Small intestine (tissue), 7 donors: ENCODE data around the gene TM4SF4. TPM values are rescaled to one million over a fixed set of nuclear protein-coding genes. Genes with fewer than 3 reads are reported as not detected.

Source experiments
- DNase-seq, 2 donors: peaks; one replicate each; pipeline versions ENCODE4 v3.0.0 to v3.0.0-alpha.2; 2013
- FAIRE-seq: peaks from 2 replicates; lab custom pipeline; 2012; peaks lifted over from hg19 to GRCh38; lab: Jason Lieb, UNC
- H3K27ac ChIP-seq, 3 donors: one replicate each; pipeline ENCODE4 v1.5.1; 2013; ENCODE audit warnings: low read length in 2 of 3, mild to moderate bottlenecking in 2 of 3, control low read depth in 1 of 3, inconsistent platforms in 1 of 3, low read depth in 1 of 3, moderate library complexity in 1 of 3
- H3K27me3 ChIP-seq, 3 donors: one replicate each; pipeline ENCODE4 v1.6.1; 2013; ENCODE audit warnings: low read length in 3 of 3, inconsistent platforms in 1 of 3; ENCODE audit not compliant: control insufficient read depth in 3 of 3, insufficient read depth in 3 of 3
- H3K36me3 ChIP-seq, 3 donors: one replicate each; pipeline ENCODE4 v1.6.1; 2013; ENCODE audit warnings: low read length in 3 of 3, inconsistent platforms in 1 of 3, low read depth in 1 of 3, mild to moderate bottlenecking in 1 of 3, moderate library complexity in 1 of 3; ENCODE audit not compliant: control insufficient read depth in 3 of 3, insufficient read depth in 2 of 3
- H3K4me1 ChIP-seq, 3 donors: one replicate each; pipeline ENCODE4 v1.6.1; 2013; ENCODE audit warnings: low read length in 2 of 3, inconsistent platforms in 1 of 3, low read depth in 1 of 3, mild to moderate bottlenecking in 1 of 3, moderate library complexity in 1 of 3; ENCODE audit not compliant: control insufficient read depth in 3 of 3, insufficient read depth in 2 of 3
- H3K4me3 ChIP-seq, 3 donors: one replicate each; pipeline ENCODE4 v1.5.1; 2013; ENCODE audit warnings: low read length in 3 of 3, control low read depth in 1 of 3, inconsistent platforms in 1 of 3, low read depth in 1 of 3, mild to moderate bottlenecking in 1 of 3, moderate library complexity in 1 of 3
- H3K9me3 ChIP-seq, 2 donors: one replicate each; pipeline ENCODE4 v1.6.1; 2013; ENCODE audit warnings: low read depth in 1 of 2, low read length in 1 of 2; ENCODE audit not compliant: control insufficient read depth in 2 of 2, insufficient read depth in 1 of 2
- WGBS, 3 donors: extraction: QIAGEN DNeasy Blood & Tissue Kit; methylation state at CpG; one replicate each; pipeline ENCODE4 v1.1.7; 2013; 5-methylcytosine and 5-hydroxymethylcytosine counted together
- polyA plus RNA-seq, 4 donors: library from polyadenylated mRNA; stranded (reverse) in 3 of 4; unstranded in 1 of 4; fragments of 200-250 nt in 3 of 4; fragments of 120-200 nt in 1 of 4; gene quantifications; one replicate each; pipeline versions ENCODE4 v1.2.1 to v1.2.3, GENCODE V29; 2013
- donor health status: healthy with polysubstance abuse.
- donor health status: control.
- donor health status: control.
- donor health status: Bipolar disorder and iron deficiency.
- donor health status: healthy.

The TM4SF4 gene
- polyA plus RNA-seq, 4 donors = 14.2 to 2,254 (median 658) TPM

- Histone ChIP-seq H3K4me3 (no peak overlapping the region), H3K36me3 (no peaks in the 10 kb centered on the region), H3K27ac (no peak overlapping the region), H3K9me3 (no peaks in the 10 kb centered on the region), H3K4me1 (no peaks in the 10 kb centered on the region), H3K27me3 (no peaks in the 10 kb centered on the region)
- WGBS, 3 donors = 83 to 93% (median 87%) methylated on average over 2 of the region's 2 CpGs
- FAIRE-seq (no peak), DNase-seq (no peak)
Observed at GRCh38 chr3:149529099-149529498, 54.6 kb downstream of the TM4SF4 start.

- no peak overlapping the region for H3K4me3 ChIP-seq
- H3K4me1 ChIP-seq = peaks cover 0 to 2% (median 0%) of the 10 kb centered on the region in 3 donors
- H3K36me3 ChIP-seq = no peaks in the 10 kb centered on the region
- H3K27ac ChIP-seq = peak overlapping the region in 1 of 3 donors; percentile 6
- WGBS, 3 donors = 33 to 61% (median 54%) methylated on average over 8 of the region's 8 CpGs
- no peak for DNase-seq
- H3K9me3 ChIP-seq = no peaks in the 10 kb centered on the region
- FAIRE-seq = no peak
- H3K27me3 ChIP-seq = no peaks in the 10 kb centered on the region
Observed at GRCh38 chr3:149532489-149533180, 58.1 kb downstream of the TM4SF4 start.

GRCh38 chr3:149534082-149534481, 59.6 kb downstream of the TM4SF4 start:
- WGBS, 3 donors = 83 to 93% (median 88%) methylated on average over 4 of the region's 4 CpGs
- Histone ChIP-seq H3K4me3 (no peak overlapping the region), H3K4me1 (peaks cover 0 to 2% (median 0%) of the 10 kb centered on the region in 3 donors), H3K27ac (no peak overlapping the region), H3K9me3 (no peaks in the 10 kb centered on the region), H3K36me3 (no peaks in the 10 kb centered on the region), H3K27me3 (no peaks in the 10 kb centered on the region)
- no peak for DNase-seq
- FAIRE-seq = no peak

GRCh38 chr3:149534671-149535332, 60.3 kb downstream of the TM4SF4 start:
- peak overlapping the region in 1 of 3 donors; percentile 18 for H3K27ac ChIP-seq
- H3K4me1 ChIP-seq = peaks cover 0 to 2% (median 0%) of the 10 kb centered on the region in 3 donors
- FAIRE-seq = no peak
- no peaks in the 10 kb centered on the region for H3K27me3 ChIP-seq
- DNase-seq = no peak
- no peak overlapping the region for H3K4me3 ChIP-seq
- WGBS, 3 donors = 28 to 47% (median 41%) methylated on average over 3 of the region's 3 CpGs
- H3K9me3 ChIP-seq = no peaks in the 10 kb centered on the region
- peaks cover 0 to 3% (median 0%) of the 10 kb centered on the region in 3 donors for H3K36me3 ChIP-seq

- H3K4me3 ChIP-seq = no peak overlapping the region
- DNase-seq (no peak), FAIRE-seq (no peak)
- no peaks in the 10 kb centered on the region for H3K27me3 ChIP-seq
- WGBS, 3 donors = 63 to 88% (median 81%) methylated on average over 8 of the region's 8 CpGs
- peaks cover 0 to 2% (median 0%) of the 10 kb centered on the region in 3 donors for H3K4me1 ChIP-seq
- peaks cover 0 to 3% (median 0%) of the 10 kb centered on the region in 3 donors for H3K36me3 ChIP-seq
- no peak overlapping the region for H3K27ac ChIP-seq
- H3K9me3 ChIP-seq = no peaks in the 10 kb centered on the region
Observed at GRCh38 chr3:149535333-149535685, 60.8 kb downstream of the TM4SF4 start.

GRCh38 chr3:149536429-149536828, 61.9 kb downstream of the TM4SF4 start:
- peaks cover 0 to 3% (median 1%) of the 10 kb centered on the region in 3 donors for H3K36me3 ChIP-seq
- FAIRE-seq = no peak
- no peak overlapping the region for H3K4me3 ChIP-seq
- H3K27me3 ChIP-seq = no peaks in the 10 kb centered on the region
- no peak overlapping the region for H3K27ac ChIP-seq
- no peaks in the 10 kb centered on the region for H3K9me3 ChIP-seq
- DNase-seq = no peak
- H3K4me1 ChIP-seq = peaks cover 0 to 2% (median 0%) of the 10 kb centered on the region in 3 donors
- 56 to 89% (median 83%) methylated on average over 11 of the region's 11 CpGs for WGBS, 3 donors

- no peak overlapping the region for H3K4me3 ChIP-seq
- no peaks in the 10 kb centered on the region for H3K27me3 ChIP-seq
- H3K36me3 ChIP-seq = peaks cover 0 to 7% (median 3%) of the 10 kb centered on the region in 3 donors
- FAIRE-seq (no peak), DNase-seq (no peak)
- peaks cover 0 to 2% (median 0%) of the 10 kb centered on the region in 3 donors for H3K4me1 ChIP-seq
- H3K9me3 ChIP-seq = no peaks in the 10 kb centered on the region
- 94 to 100% (median 98%) methylated on average over 1 of the region's 1 CpG for WGBS, 3 donors
- no peak overlapping the region for H3K27ac ChIP-seq
Observed at GRCh38 chr3:149538371-149538770, 63.9 kb downstream of the TM4SF4 start.

GRCh38 chr3:149541091-149541491, 66.6 kb downstream of the TM4SF4 start:
- Histone ChIP-seq H3K4me1 (peaks cover 0 to 2% (median 0%) of the 10 kb centered on the region in 3 donors), H3K27ac (no peak overlapping the region), H3K9me3 (no peaks in the 10 kb centered on the region), H3K27me3 (no peaks in the 10 kb centered on the region), H3K36me3 (peaks cover 0 to 10% (median 3%) of the 10 kb centered on the region in 3 donors), H3K4me3 (no peak overlapping the region)
- DNase-seq (no peak), FAIRE-seq (no peak)
- 63 to 72% (median 64%) methylated on average over 3 of the region's 3 CpGs for WGBS, 3 donors
